GM19463 (cell line): ENCODE data around the gene OSBPL10.
"Not testable (repeated sequence)": the region's sequence is repeated elsewhere in the genome, so short reads cannot be mapped to it uniquely, and the experiment has no call there.

Experiments
- ATAC-seq: cut with Tn5 transposase; IDR thresholded peaks from one replicate; pipeline ENCODE4 v1.9.1; 2021; ENCODE audit warnings: mild to moderate bottlenecking, moderate library complexity; ENCODE audit not compliant: unreplicated experiment

The OSBPL10 gene

GRCh38 chr3:31892916-31893573 lies 88.0 kb downstream of the OSBPL10 start:
- no peak for ATAC-seq

GRCh38 chr3:31892500-31892899 lies 88.6 kb downstream of the OSBPL10 start:
- no peak for ATAC-seq

GRCh38 chr3:31891876-31892455 lies 89.1 kb downstream of the OSBPL10 start:
- no peak for ATAC-seq

- ATAC-seq = no peak
Observed at GRCh38 chr3:31890742-31891469, 90.2 kb downstream of the OSBPL10 start.

GRCh38 chr3:31890007-31890406 lies 91.1 kb downstream of the OSBPL10 start:
- ATAC-seq = no peak

- no peak for ATAC-seq
Observed at GRCh38 chr3:31885235-31885634, 95.8 kb downstream of the OSBPL10 start.

- ATAC-seq = no peak
Observed at GRCh38 chr3:31884251-31884650, 96.8 kb downstream of the OSBPL10 start.

GRCh38 chr3:31882895-31883294 lies 98.2 kb downstream of the OSBPL10 start:
- no peak for ATAC-seq

GRCh38 chr3:31882431-31882830 lies 98.6 kb downstream of the OSBPL10 start:
- ATAC-seq = no peak

- no peak for ATAC-seq
Observed at GRCh38 chr3:31880482-31881078, 100.5 kb downstream of the OSBPL10 start.

GRCh38 chr3:31880020-31880419 lies 101.0 kb downstream of the OSBPL10 start:
- no peak for ATAC-seq

GRCh38 chr3:31879365-31879764 lies 101.7 kb downstream of the OSBPL10 start:
- no peak for ATAC-seq

GRCh38 chr3:31878231-31878838 lies 102.7 kb downstream of the OSBPL10 start:
- ATAC-seq = no peak

- ATAC-seq = no peak
Observed at GRCh38 chr3:31876331-31876730, 104.7 kb downstream of the OSBPL10 start.

- no peak for ATAC-seq
Observed at GRCh38 chr3:31875437-31875836, 105.6 kb downstream of the OSBPL10 start.

- no peak for ATAC-seq
Observed at GRCh38 chr3:31873254-31873820, 107.7 kb downstream of the OSBPL10 start.

- ATAC-seq = no peak
Observed at GRCh38 chr3:31871939-31872507, 109.0 kb downstream of the OSBPL10 start.

- not testable (repeated sequence) for ATAC-seq
Observed at GRCh38 chr3:31870111-31870510, 111.0 kb downstream of the OSBPL10 start.

- ATAC-seq = no peak
Observed at GRCh38 chr3:31868236-31868635, 112.8 kb downstream of the OSBPL10 start.

GRCh38 chr3:31862666-31863279 lies 118.3 kb downstream of the OSBPL10 start:
- no peak for ATAC-seq
